Pancreas (tissue), 10 donors: ENCODE measurements around the gene ADORA2A. TPM values are rescaled to one million over a fixed set of nuclear protein-coding genes. Genes with fewer than 3 reads are reported as not detected.

Source experiments
- ATAC-seq, 4 donors: fragments of 200-7000 bp; cut with Tn5 transposase; one replicate each; pipeline versions ENCODE4 v1.8.0 to v1.9.1; 2020; ENCODE audit warnings: mild to moderate bottlenecking in 4 of 4, moderate library complexity in 4 of 4
- DNase-seq, 6 donors: peaks; one replicate each; pipeline ENCODE4 v3.0.0-alpha.2; 2020
- FAIRE-seq: peaks from 2 replicates; lab custom pipeline; 2012; peaks lifted over from hg19 to GRCh38; lab: Jason Lieb, UNC
- H3K27ac ChIP-seq, 4 donors: fragments of 200-600 bp; sonication (generic); 1 replicate in 3 of 4; 2 replicates in 1 of 4; pipeline versions ENCODE4 v1.5.0 to v1.8.0; 2020
- H3K27me3 ChIP-seq, 4 donors: fragments of 200-600 bp; one replicate each; pipeline ENCODE4 v1.8.0; 2021
- H3K36me3 ChIP-seq, 3 donors: fragments of 200-600 bp; sonication (generic) in 1 of 3; one replicate each; pipeline versions ENCODE4 v1.5.0 to v1.8.0; 2020 to 2021
- H3K4me1 ChIP-seq, 3 donors: fragments of 200-600 bp; one replicate each; pipeline ENCODE4 v1.8.0; 2021
- H3K4me3 ChIP-seq, 4 donors: fragments of 200-600 bp; sonication (generic) in 2 of 4; one replicate each; pipeline versions ENCODE4 v1.5.0 to v1.8.0; 2020 to 2021
- H3K9me3 ChIP-seq, 4 donors: fragments of 200-600 bp; one replicate each; pipeline ENCODE4 v1.8.0; 2021
- WGBS, 2 donors: extraction: QIAGEN DNeasy Blood & Tissue Kit; methylation state at CpG; one replicate each; pipeline ENCODE4 v1.1.7; 2013; 5-methylcytosine and 5-hydroxymethylcytosine counted together
- intact Hi-C, 3 donors: fragments of 100-400 bp; cut with DNase I; formaldehyde crosslinking; loops; one replicate each; pipeline versions ENCODE4 v1.11.1 to v1.14.2; 2022
- polyA plus RNA-seq, 2 donors: library from polyadenylated mRNA; stranded (reverse); fragments of 200-250 nt; gene quantifications; one replicate each; pipeline ENCODE4 v1.2.3, GENCODE V29; 2013
- total RNA-seq, 6 donors: library from RNA; stranded (reverse); fragmentation: NEBNext Ultra II Directional in 4 of 6; extraction: Animal tissue kit (Norgen Biotek cat#: 25700) in 4 of 6; gene quantifications; one replicate each; pipeline versions ENCODE4 v1.2.1 to v1.2.4, GENCODE V29; 2021 to 2023
- TF ChIP-seq, protein P1 (sequence below), 4 donors: fragments of 200-600 bp; sonication (generic) in 3 of 4; IDR thresholded peaks; one replicate each; pipeline versions ENCODE4 v1.5.0 to v1.8.0; 2021; ENCODE audit warnings: antibody characterized with exemption in 4 of 4
- donor health status: healthy with polysubstance abuse.
- donor health status: DM: no; HTN: no; CAD: no; lungs with moderate emphysema.
- donor health status: DM: no; HTN: no; CAD: no.
- donor health status: control.
- donor health status: control.
- donor health status: Bipolar disorder and iron deficiency.
- donor health status: DM: yes; HTN: yes; CAD: no.
- donor health status: DM: no; HTN: no; CAD: no.
- donor health status: DM: no; HTN: no; CAD: no.
- donor health status: DM: yes; HTN: yes; CAD: no.

The ADORA2A gene
- total and polyA plus RNA-seq, 8 donors, result 0.85 to 10.4 (median 1.6) TPM

DNA sequence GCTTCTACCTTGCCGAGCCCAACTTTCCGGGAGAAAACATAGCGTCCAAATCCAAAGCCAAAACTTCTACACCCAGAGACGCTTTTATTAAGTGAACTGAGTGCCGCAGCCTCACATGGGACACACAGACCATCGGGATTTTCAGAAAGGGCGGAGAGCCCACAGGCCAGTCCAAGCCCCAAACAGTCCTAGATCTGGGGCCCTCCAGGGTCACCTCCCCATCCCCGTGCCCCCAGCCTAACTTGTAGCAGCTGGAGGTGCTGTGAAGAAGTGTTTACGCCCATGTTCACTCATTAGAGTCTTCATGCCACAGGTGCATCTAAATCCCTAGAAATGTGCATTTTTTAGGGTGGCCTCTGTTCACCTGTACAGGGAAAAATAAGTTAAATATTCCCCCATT, 14.1 kb upstream of the ADORA2A start:
- Histone ChIP-seq H3K4me1 (no peaks in the 10 kb centered on the region), H3K9me3 (no peaks in the 10 kb centered on the region), H3K27me3 (no peaks in the 10 kb centered on the region), H3K27ac (no peak overlapping the region), H3K36me3 (peaks cover 0 to 13% (median 8%) of the 10 kb centered on the region in 3 donors), H3K4me3 (no peak overlapping the region)
- 96 to 97% methylated on average over 9 of the region's 9 CpGs for WGBS, 2 donors
- TF ChIP-seq, protein P1, sequence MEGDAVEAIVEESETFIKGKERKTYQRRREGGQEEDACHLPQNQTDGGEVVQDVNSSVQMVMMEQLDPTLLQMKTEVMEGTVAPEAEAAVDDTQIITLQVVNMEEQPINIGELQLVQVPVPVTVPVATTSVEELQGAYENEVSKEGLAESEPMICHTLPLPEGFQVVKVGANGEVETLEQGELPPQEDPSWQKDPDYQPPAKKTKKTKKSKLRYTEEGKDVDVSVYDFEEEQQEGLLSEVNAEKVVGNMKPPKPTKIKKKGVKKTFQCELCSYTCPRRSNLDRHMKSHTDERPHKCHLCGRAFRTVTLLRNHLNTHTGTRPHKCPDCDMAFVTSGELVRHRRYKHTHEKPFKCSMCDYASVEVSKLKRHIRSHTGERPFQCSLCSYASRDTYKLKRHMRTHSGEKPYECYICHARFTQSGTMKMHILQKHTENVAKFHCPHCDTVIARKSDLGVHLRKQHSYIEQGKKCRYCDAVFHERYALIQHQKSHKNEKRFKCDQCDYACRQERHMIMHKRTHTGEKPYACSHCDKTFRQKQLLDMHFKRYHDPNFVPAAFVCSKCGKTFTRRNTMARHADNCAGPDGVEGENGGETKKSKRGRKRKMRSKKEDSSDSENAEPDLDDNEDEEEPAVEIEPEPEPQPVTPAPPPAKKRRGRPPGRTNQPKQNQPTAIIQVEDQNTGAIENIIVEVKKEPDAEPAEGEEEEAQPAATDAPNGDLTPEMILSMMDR (IDR thresholded peaks at IDR 0.05), result no peak
- DNase-seq (peak in 1 of 6 donors; percentile 4), FAIRE-seq (no peak), ATAC-seq (no peak)
- intact Hi-C loops, result no loop called here

DNA sequence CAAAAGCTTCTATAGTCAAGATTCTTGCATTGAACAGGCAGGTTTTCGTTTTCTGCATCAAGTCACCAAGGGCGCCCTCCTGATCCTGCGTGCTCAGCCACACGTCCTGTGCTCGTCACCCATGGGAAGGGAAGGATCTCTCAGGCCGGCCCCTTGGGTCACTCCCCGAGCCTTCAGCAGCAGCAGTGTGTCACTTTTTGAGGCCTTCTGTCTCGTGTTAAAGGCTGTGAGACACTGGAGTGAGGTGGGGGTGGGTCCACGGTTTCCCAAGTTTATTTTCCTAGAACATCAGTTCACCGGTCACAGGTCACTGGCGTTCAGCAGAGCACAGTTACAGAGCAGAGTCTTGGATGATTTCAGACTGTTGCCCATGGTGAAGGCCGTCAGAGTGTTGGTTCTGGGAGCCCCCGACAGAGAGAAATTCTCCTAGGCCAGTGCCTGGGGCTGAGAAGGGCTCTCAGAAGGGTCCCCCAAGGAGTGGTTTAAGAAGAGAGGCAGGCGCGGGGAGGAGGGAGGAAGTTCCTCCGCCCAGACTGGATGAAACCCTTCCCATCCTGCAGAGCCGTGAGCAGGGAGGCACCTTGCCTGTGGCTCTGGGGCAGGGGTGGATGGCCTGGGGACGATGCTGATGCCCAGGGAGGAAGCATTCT, 13.5 kb upstream of the ADORA2A start:
- ATAC-seq (no peak), FAIRE-seq (no peak), DNase-seq (no peak)
- Histone ChIP-seq H3K36me3 (peaks cover 0 to 13% (median 8%) of the 10 kb centered on the region in 3 donors), H3K27ac (no peak overlapping the region), H3K4me1 (no peaks in the 10 kb centered on the region), H3K4me3 (no peak overlapping the region), H3K9me3 (no peaks in the 10 kb centered on the region), H3K27me3 (no peaks in the 10 kb centered on the region)
- TF ChIP-seq, protein P1 (IDR thresholded peaks at IDR 0.05), result no peak
- intact Hi-C loops, result no loop called here
- WGBS, 2 donors, result 87 to 90% methylated on average over 18 of the region's 18 CpGs

DNA sequence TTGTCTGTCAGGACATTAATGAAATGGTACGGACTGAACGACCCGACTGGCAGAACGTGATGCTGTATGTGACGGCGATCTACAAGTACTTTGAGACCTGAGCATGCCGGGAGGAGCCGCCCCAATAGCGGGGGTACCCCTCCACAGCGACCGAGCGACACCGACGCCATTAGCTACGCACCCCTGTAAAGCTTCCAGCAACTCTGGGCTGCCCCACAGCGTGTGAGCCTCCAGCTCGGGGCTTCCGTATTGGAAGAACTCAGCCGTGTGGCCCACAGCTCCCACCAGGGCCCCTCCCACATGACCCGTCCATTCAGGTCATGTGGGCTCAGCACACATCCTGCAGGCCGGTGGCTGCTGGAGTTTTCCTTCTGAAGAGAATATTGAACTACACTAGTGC, 12.9 kb upstream of the ADORA2A start:
- intact Hi-C loops, result no loop called here
- Histone ChIP-seq H3K27ac (no peak overlapping the region), H3K4me3 (no peak overlapping the region), H3K27me3 (no peaks in the 10 kb centered on the region), H3K9me3 (no peaks in the 10 kb centered on the region), H3K4me1 (no peaks in the 10 kb centered on the region), H3K36me3 (peaks cover 0 to 13% (median 8%) of the 10 kb centered on the region in 3 donors)
- ATAC-seq (no peak), DNase-seq (peak in 2 of 6 donors; percentile 6 to 50), FAIRE-seq (no peak)
- 85 to 87% methylated on average over 21 of the region's 21 CpGs for WGBS, 2 donors
- TF ChIP-seq, protein P1 (IDR thresholded peaks at IDR 0.05), result no peak

DNA sequence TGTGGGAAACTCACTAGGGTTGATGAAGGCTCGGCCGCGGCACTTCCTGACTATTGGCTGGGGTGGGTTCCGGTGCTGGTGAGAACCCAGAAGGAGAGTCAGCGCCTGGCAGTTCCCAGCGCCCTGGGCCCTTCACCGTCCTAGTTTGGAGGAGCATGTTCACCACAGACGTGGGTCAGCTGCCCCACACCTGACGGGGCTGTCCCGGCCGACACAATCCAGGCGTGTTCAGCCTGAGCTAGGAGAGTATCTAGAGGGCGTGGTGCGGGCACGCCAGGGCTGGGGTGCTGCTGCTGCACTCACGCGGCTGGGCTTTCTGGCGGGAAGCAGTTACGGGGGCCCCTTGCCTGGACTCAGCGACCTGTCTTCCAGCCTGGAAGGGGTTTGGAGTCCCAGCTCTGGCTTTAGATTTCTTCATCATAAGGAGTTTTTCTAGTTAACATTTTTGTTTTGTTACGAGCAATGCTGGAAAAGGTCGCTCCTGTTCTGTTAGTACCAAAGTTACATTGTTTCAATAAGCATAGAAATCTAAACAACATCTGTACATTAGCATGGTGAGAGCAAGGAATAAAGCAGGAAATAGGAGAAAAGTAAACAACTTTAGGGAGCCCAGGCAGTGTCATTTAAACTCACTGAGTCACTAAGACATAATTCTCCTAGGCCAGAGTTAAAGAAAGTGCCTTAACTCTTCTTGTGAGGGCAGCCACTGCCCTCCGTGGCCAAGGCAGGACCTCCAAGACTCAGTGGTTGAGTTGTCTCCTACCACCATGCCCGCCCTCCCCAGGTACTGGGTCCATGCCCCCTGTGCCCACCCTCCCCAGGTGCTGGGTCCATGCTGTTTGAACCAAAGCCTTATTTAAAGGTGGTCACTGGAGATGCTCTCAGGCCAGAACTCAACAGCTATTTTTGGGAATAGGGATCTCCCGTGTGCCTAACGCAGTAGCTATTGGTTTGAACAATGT, 12.1 kb upstream of the ADORA2A start:
- DNase-seq (peak in 2 of 6 donors; percentile 51 to 54), FAIRE-seq (no peak), ATAC-seq (no peak)
- no peaks in the 10 kb centered on the region for H3K27me3 ChIP-seq
- TF ChIP-seq, protein P1 (IDR thresholded peaks at IDR 0.05), result no peak
- WGBS, 2 donors, result 90 to 92% methylated on average over 26 of the region's 26 CpGs
- no peak overlapping the region for H3K27ac ChIP-seq
- no peaks in the 10 kb centered on the region for H3K9me3 ChIP-seq
- no peak overlapping the region for H3K4me3 ChIP-seq
- H3K36me3 ChIP-seq, result peaks cover 0 to 13% (median 8%) of the 10 kb centered on the region in 3 donors
- intact Hi-C loops, result no loop called here
- H3K4me1 ChIP-seq, result no peaks in the 10 kb centered on the region
